HG03139 (cell line): ENCODE measurements around the gene PPP2R5C.
"Not testable (repeated sequence)": the region's sequence is repeated elsewhere in the genome, so short reads cannot be mapped to it uniquely, and the experiment has no call there.

Experiments
- ATAC-seq: cut with Tn5 transposase; IDR thresholded peaks from one replicate; pipeline ENCODE4 v1.9.1; 2021; ENCODE audit not compliant: unreplicated experiment

Gene PPP2R5C

GRCh38 chr14:101726954-101727302 is 34.6 kb upstream of the PPP2R5C start:
- ATAC-seq = no peak

- ATAC-seq = no peak
Measured at GRCh38 chr14:101727611-101728366, 33.7 kb upstream of the PPP2R5C start.

- ATAC-seq = no peak
Measured at GRCh38 chr14:101728367-101728742, 33.2 kb upstream of the PPP2R5C start.

- no peak for ATAC-seq
Measured at GRCh38 chr14:101729382-101729781, 32.1 kb upstream of the PPP2R5C start.

DNA sequence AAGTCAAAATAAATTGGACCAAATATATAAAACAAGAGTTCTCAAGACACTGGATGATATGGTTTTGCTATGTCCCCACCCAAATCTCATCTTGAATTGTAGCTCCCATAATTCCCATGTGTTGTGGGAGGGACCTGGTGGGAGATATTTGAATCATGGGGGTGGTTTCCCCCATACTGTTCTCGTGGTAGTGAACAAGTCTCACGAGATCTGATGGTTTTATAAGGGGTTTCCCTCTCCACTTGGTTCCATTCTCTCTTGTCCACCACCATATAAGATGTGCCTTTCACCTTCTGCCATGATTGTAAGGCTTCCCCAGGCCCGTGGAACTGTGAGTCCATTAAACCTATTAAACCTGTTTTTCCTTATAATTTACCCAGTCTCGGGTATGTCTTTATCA is 31.4 kb upstream of the PPP2R5C start:
- not testable (repeated sequence) for ATAC-seq

DNA sequence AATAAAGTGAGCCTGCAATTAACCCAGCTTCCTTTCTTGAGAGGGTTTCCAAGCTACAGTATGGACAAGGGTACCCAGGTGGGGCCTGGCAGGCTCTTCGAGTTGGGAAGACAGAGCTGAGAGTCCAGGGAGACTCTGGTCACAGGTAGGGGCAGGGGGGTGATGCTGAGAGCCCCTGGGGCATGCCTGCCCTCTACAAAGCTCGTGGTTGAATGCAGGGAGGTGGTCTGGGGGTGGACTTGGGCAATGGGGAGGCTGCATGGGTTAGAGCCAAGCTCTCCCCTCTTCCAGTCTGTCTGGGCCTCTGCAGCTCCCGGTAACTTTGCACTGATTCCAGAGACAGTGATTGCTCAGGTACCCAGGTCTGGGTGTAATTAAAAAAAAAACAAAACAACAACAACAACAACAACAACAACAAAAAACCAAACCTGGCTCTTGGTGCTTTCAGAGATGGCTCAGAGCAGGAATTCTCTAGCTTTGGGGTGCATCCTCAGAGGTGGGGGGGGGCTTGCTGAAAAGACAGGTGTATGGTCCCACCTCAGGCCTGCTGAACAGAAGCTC is 30.8 kb upstream of the PPP2R5C start:
- no peak for ATAC-seq

DNA sequence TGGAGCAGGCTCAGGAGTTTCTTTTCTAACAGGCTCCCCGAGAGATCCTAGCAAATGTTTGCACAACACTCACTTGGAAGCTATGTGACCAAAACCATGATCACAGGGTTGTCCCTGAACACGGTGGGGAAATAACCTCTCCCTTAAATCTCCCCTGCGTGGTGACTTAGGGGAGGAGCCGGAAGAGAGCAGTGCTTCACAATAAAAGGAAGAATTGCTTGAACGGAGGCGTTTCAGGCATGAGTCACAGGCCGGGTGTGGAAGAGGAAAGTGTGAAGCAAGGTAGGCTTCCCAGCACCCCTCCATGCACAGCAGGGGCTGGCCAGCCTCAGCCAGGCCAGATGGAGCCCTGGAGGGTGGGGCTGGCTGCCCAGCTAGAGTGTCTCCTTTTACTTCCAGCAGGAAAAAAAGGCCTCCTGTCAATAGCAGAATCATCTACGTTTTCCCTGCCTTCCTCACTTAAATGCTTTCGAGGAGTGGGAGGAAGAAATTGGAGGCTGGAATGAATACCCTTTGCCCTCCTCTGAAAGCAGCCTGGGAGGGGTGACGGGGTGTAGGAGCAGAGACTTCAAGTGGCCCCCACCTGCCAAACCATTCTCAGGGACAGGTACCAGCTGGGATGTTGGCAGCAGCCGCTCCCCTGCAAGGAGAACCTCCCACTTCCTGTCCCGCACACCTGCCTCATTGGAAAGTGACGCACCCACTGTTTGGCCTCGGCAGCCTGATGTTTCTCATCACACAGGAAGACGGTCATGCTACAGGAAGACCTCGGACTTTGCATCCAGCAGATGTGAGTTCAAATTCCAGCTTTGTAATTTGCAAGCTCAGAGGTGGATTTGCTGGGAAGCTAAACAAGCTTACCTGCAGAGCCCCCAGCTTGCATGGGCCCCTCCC is 30.1 kb upstream of the PPP2R5C start:
- ATAC-seq = peak; percentile 69

GRCh38 chr14:101732118-101732517 is 29.4 kb upstream of the PPP2R5C start:
- no peak for ATAC-seq

DNA sequence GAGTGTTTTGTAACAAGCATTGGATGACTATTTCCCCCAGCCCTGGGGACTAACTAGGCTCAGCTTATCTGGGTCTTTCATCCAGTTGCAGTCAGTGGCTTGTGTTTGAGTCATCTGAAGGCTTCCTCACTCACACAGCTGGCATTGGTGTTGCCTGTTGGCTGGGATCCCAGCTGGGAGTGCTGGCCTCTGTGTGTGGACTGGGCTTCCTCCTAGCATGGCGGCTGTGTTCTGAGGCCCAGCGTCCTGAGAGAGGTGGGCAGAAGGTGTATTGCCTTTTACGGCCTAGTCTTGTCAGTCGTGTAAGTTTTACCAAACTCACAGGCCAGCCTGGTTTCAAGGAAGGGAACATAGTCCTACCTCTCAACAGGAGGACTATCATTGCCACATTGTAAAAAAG is 28.3 kb upstream of the PPP2R5C start:
- ATAC-seq = no peak

DNA sequence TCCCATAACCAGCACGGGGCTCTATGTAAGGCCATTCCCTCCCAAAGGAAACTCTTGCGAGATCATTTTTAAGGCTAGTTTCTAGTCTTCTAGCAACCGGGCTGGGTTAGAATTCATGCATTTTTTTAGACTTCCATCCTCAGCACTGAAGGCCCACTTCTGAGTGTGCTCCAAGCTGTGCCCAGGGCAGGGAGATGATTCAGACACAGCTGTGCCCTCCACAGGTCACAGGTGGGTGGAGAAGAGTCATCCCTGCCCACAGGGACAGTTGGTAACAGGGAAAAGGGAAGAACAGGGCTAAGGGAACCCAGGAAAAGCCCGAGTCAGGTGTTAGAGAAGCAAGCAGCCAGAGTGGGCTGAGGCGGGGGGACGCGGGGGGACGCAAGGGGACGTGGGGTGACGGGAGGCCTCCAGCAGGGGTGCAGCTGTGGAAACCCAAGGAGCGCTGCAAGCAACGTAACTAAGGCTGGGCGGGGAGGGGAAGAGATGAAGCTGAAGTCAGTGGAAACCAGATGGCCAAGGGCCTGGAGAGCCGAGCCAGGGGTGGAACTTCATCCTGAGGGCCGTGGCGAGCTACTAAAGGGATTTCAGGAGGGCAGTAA is 27.2 kb upstream of the PPP2R5C start:
- no peak for ATAC-seq

GRCh38 chr14:101735453-101735852 is 26.1 kb upstream of the PPP2R5C start:
- no peak for ATAC-seq

DNA sequence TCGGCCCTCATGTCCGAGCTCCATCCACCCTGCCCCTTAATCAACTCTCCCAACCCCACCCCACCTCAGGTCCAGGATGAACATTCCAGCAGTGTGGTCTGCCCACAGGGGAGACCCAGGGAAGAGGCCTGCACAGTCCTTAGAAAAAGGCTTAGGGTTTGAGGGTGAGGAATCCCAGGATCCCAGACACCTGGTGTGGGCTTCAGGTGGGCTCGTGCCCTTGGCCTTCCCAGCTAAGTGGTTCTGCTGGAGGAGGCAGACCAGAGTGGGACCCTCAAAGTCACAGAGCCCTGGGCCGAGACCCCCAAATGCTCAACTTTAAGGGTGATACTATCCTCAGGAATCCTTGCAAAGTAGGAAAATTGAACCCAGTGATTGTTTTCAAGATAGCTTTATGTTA is 25.4 kb upstream of the PPP2R5C start:
- no peak for ATAC-seq

DNA sequence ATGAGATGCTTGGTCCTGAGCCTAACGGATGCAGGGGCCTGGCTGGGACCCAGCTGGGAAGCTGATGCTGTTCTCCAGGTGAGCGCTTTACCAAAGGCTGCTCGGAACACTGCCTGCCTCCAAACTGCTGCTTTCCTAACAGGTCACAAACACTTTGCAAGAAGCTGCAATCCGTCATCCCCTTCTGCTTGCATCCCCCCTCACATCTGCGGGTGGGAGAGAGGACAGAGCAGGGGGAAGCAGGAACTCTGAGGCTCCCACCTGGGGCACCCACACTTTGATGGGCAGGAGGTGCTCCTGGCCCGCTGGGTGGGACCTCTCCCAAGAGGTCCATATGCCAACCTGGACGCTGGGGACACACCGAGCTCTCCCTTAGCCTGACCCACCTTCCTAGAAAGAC is 24.9 kb upstream of the PPP2R5C start:
- no peak for ATAC-seq

- ATAC-seq = no peak
Measured at GRCh38 chr14:101737414-101738339, 23.8 kb upstream of the PPP2R5C start.

DNA sequence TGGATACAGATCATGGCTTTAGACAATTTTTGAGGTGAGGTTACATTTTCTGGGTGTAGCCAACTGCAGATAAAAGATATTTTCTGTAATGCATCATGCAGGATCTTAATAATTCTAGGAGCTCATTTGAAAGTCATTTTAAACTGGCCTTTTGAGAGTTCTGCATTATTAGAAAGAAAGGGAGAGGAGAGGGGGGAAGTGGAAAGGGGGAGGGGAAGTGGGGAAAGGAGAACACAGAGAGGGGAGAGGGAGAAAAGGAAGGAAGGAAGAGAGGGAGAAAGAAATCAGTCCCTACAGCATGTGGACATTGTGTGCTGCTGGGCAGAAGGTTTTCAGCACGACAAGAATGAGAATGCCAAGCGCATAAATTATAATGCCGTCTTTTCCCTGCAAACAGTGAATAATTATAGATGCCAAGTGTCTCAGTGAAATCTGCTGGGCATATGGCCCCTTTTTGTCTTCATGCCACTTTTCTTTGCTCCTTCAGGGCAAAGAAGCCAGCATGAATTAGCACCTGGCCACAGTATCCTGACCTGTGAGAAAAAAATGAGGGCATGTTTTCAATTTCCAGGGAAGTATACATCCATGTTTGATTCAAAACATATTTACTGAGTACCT is 22.7 kb upstream of the PPP2R5C start:
- no peak for ATAC-seq

- ATAC-seq = no peak
Measured at GRCh38 chr14:101739446-101740141, 21.9 kb upstream of the PPP2R5C start.

DNA sequence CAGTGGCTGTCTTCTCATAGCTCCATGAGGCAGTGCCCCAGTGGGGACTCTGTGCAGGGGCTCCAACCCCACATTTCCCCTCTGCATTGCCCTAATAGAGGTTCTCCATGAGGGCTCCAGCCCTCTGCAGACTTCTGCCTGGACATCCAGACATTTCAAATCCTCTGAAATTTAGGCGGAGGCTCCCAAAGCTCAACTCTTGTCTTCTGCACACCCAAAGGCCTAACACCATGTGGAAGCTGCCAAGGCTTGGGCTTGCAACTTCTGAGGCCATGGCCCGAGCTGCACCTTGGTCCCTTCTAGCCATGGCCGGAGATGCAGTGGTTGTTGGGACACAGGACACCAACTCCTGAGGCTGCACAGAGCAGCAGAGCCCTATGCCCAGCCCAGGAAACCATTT is 20.5 kb upstream of the PPP2R5C start:
- ATAC-seq = no peak

DNA sequence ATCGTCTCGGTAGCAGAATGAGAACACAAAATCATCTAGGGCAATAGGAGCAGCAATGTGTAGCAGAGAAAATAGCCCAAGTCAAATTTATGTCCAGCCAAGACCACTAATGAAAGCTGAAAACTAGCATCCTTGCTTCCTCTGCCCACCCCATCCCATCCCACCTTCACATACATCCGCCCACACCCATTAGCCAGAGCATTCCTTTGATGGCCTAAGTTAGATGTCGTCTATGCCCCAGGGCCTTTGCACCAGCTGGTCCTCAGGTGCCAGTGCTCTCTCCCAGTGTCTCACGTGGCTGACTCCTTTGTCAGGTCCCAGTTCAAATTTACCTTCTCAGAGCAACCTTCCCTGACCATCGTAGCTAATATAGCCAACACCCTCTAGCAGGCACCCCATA is 17.8 kb upstream of the PPP2R5C start:
- no peak for ATAC-seq

GRCh38 chr14:101744382-101744781 is 17.1 kb upstream of the PPP2R5C start:
- not testable (repeated sequence) for ATAC-seq

DNA sequence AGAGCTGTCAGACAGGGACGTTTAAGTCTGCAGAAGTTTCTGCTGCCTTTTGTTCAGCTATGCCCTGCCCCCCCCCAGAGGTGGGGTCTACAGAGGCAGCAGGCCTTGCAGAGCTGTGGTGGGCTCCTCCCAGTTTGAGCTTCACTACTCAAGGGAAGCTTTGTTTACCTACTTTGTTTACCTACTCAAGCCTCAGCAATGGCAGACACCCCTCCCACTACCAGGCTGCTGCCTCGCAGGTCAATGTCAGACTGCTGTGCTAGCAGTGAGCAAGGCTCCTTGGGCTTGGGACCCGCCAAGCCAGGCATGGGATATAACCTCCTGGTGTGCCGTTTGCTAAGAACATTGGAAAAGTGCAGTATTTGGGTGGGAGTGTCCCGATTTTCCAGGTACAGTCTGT is 11.8 kb upstream of the PPP2R5C start:
- not testable (repeated sequence) for ATAC-seq
